ENCODE measurements around the gene PPP1CA.
A peak's percentile ranks its signal among the peaks of the same experiment; 100 is the strongest.

The PPP1CA gene

DNA sequence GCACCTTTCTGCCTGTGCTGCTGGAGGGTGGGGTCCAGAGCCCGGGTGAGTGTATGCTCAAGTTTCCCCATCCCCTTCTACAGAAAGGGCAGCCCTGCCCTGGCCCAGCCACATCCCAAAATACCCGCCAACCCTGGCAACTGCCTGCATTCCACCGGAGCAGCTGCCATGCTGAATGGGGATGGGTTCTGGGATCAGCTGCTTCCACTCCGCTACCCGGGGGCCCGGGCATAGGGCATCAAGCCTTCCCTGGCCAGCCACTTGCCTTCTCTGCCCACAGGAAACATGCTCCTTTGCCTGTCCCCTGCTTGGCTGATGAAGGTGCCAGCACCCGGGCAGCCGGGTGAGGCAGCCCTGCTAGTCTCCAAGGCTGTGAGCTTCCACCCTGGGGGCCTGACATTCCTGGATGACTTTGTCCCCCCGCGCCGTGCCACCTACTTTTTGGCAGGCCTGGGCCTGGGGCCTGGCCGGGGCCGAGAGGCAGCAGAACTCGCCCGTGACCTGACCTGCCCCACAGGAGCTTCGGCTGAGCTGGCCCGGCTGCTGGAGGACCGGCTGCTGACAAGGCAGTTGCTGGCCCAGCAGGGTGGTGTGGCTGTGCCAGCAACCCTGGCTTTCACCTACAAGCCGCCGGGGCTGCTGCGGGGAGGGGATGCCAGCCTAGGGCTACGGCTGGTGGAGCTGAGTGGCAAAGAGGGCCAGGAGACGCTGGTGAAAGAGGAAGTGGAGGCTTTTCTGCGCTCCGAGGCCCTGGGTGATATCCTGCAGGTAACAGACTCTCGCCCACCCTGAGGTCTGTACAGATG, 17.0 kb upstream of the PPP1CA start:
- DNase-seq: peak in 1 of 51 donors; percentile 27

DNA sequence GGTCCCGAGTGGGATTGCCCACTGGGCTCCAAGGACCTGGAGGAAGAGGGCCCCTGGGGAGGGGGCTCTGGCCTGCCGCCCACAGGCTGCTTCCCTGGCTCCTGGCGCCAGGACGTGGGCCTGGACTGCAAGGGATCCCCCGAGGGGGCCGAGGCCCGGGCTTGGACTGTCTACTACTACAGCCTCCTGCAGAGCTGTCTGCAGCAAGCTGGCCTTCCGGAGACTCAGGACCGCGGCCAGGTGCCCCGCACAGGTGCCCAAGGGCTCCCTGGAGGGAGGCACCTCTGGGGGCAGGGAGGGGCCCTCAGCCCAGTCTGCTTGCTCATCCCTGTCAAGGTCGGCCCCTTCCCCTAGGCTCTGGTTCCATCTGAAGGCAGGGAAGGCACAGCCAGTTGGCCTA, 15.8 kb upstream of the PPP1CA start:
- no peak for DNase-seq

DNA sequence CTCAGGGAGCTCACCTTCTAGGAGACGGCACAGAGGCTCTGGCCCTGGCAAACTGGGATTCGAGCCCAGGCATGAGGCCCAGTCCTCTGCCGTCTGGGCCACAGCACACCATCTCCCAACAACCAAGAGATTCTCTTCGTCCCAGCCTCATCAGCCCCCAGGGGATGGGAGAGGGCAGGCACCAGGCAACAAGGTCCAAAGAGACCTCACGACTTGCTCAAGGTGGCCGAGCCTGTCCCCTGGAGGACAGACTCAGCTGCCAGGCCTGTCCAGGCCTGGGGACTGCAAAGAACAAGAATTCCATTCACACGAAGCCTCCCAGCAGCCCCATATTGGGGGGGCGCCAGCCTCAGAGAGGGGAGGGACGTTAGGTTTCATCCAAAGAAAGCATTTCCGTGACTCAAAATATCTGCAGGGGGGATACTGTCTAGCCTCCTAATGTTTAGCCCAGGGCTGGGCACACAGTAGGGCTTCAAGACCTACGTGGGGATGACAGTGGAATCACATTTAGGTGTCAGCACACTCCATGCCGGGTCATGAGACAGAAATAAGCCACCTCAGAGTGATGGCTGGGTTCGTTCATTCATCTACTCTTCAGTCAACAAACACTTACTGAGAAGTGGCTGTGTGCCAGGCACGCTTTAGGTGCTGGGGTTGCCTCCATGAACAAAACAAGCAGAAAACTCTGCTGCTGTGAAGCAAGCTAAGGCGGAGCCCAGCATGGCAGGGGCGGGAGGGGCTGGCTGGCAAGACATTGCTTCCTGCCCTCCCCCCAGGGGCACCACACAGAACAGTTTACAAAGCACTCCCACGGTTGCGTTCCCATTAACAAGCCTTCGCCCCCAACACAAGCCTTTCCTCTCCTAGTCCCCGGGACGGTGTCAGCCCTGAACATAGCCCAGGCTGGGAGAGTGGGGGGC, 15.0 kb upstream of the PPP1CA start:
- DNase-seq: peak in 13 of 51 donors; percentile 14 to 39 (median 28)

DNA sequence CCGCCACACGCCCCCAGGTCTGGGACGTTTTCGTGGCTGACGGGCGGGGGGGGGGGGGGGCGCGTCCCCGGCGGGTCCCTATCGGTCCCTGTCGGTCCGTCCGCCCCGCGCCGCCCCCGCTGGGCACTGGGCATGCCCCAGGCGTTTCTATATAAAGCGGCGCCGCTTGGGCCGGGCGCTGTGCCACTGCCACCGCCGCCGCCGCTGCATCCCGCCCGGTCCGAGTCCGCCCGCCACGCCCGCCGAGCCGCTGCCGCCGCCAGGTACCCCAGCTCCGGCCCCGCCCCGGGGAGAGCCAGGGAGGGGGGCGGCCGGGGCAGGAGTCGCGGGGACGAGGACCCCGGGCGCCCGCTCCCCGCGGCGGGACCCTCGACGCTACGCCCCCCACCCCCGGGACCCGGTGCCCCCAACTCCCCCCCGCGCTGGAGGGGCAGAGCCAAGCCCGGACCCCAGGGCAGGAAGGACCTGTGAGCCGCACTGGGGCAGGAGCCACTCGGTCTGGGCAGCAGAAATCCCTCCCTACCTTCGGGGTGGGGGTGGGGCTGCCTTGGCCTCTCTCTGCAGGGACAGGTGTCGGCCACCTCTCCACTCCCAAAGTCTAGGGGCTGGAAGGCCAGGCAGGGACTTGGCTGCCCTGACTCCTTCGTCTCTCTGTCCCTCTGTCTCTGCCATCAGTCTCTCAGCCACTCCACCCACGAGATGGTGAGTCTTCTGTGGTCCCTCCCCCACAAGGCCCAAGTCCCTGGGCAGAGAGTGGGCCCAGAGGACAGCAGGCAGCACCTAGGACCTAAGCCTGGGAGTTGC, 14.0 kb upstream of the PPP1CA start, which contains the start of gene CARNS1:
CARNS1 (plus strand) TSS at position 178 of the 804 bp plus-strand sequence; CDS start at position 700, 522 bp downstream.
- peak in 30 of 51 donors; percentile 24 to 84 (median 72) for DNase-seq

DNA sequence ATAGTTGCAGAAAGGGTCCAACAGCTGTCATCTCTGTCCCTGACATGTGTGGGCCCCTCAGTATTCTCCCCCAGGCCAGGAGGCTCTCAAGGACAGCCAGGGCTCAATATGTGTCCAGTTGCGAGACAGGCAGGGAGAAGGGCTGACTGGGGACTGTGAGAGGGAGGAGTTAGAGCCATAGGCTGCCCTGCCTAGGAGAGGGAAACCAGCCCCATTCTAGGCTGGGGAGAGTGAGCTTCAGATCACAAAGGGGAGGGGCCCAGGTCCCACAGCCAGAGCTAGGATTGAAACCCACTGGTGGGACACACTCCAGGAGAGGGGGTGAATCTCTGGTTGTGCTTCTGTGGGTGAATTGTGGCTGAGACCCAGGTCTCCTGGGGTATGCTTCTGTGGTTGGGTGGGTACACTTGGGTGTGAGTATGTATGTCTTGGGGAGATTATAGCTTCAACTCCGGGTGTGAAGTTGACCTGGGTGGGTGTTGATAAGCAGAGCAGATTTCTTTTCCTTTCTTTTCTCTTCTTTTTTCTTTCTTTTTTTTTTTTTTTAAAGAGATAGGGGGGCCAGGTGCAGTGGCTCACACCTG, 11.7 kb upstream of the PPP1CA start:
- peak in 1 of 51 donors; percentile 43 for DNase-seq

DNA sequence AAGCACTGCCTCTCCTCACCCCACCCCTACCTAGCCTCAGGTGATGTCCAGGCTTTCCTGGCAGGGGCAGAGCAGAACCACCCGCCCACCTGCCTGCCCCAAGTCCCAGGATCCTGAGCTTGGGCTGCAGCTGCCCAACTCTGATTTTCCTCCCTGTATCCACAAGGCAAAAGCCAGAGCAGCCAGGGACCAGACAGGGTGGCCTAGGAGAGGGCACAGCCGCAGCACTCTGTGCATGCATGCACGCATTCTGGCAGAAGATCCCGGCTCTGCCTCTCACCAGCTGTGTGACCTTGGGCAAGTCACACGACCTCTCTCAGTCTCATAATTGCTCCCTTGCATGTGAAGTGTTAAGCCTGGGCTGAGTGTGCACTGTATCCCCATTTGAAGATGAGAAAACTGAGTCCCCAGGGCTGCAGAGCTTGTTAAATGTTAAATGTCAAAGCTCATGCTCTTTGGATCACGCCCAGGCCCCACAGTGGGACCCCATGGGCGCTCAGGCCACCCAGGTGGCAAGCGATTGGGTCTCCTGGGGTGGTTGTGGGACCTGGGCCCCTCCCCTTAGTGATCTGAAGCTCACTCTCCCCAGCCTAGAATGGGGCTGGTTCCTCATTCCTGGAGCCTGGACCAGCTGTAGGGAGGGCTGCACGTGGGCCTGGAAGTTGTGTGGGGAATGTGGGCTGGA, 11.0 kb upstream of the PPP1CA start:
- DNase-seq: no peak

DNA sequence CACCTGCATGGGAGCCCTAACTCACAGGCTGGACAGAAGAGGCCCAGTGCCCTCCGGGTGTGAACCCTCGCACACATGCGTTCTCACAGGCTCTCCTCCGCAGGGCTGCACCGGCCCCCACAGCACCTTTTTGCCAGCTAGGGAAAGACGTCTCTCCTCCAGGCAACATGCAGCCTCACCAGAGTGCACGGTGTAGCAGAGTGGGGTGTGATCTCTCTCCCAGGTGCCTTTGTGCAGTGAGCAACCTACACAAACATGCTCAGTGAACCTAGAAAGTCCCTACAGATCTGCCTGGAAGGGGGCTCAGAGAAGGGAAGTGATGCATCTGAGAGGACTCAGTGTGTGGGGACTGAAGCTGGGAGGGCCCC, 10.1 kb upstream of the PPP1CA start:
- DNase-seq: peak in 1 of 51 donors; percentile 24

DNA sequence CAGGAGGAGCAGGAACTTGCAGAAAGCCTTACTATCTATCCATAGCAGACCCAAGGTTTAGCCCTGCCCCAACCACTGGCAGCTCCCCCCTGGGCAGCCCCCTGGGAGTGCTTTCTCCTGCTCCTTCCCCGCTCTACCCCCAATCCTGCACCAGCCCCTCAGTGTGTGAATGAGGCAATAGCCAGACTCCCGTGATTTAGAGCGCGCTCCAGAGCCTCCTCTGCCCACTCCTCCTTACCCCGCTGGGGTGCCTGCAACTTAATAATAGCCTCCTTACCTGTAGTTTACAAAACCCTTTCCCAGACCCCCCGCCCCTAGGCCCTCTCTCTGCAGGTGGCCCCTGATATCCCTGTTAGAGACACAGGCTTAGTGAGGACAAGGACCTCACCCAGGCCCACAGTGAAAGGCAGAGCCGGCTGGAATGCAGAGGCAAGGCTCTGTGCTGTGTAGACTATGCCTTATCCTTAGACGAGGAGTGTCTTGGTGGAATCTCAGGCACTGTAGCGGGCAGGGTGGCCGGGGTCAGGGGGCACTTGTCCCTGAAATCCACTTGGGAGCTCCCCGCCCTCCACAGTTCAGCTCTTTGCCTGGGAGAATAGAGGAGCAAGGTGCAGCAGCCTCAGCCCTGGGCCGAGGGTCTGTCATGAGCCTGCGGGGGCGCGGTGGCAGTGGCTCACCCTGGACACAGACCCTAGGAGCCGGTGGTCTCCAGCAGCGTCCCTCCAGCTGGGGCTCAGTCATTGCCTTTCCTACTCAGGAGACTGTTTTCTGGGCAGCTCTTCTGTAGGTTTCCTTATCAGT, 9.5 kb upstream of the PPP1CA start:
- no peak for DNase-seq

DNA sequence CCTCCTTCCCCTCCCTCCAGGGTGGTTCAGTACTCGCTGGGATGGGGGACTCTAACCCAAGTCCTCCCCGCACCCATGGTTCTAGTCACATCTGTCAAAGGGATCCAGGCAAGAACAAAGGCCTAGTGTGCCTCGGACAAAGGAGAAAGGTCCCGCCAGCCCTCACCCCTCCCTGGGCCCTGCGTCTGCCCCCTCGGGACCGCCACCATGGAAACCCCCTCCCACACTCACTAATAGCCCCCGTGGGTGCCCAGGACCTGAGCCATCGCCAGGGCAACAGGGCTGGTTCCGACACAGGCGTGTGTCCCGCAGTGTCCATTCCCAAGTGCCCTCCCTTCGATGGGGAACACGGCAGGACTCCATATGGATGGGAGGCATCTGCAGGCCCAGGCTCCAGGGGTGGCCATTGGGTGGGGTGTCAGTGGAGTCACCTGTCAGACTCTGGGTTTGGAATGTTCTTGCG, 8.7 kb upstream of the PPP1CA start:
- DNase-seq: peak in 44 of 51 donors; percentile 18 to 93 (median 70)

DNA sequence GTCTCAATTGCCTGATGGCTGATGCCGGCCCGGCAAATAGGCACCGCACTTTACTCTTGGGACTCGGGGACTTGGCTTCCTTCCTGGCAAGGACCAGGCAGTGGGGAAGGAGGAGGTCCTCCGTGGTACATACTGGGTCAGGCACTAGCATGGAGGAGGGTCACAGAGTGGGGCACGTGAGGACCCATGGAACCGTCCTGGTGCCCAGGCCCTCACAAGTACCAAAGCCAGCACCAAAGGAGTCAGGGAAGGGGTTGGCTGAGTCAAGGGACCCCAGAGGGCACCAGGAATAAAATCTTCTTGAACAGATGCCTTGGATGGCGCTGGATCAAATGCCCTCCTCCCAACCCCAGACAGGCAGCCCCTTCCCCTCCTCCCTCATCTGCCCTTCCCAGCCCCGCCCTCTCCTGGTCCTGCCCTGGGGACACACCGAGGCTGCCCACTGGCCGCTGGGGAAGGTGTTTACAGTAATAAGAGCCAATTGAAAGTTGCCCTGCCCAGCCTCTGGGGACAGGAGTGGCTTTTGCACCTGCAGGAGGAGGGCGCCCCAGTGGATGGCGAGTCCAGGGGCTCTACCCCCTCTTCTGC, 8.2 kb upstream of the PPP1CA start:
- DNase-seq: peak in 3 of 51 donors; percentile 59 to 67 (median 62)

DNA sequence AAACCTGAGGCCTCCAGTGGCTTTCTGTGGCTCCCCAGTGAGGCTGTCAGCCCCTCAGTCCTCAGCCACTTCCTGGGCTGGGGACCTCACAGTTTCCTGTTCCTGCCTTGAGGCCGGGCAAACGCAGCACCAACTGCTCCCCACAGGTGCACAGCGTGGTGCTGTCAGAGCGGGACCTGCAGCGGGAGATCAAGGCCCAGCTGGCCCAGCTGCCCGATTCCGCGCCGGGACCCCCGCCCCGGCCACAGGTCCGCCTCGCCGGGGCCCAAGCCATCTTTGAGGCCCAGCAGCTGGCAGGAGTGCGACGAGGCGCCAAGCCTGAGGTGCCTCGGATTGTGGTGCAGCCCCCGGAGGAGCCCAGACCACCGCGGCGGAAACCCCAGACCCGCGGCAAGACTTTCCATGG, 7.6 kb upstream of the PPP1CA start:
- DNase-seq: no peak

DNA sequence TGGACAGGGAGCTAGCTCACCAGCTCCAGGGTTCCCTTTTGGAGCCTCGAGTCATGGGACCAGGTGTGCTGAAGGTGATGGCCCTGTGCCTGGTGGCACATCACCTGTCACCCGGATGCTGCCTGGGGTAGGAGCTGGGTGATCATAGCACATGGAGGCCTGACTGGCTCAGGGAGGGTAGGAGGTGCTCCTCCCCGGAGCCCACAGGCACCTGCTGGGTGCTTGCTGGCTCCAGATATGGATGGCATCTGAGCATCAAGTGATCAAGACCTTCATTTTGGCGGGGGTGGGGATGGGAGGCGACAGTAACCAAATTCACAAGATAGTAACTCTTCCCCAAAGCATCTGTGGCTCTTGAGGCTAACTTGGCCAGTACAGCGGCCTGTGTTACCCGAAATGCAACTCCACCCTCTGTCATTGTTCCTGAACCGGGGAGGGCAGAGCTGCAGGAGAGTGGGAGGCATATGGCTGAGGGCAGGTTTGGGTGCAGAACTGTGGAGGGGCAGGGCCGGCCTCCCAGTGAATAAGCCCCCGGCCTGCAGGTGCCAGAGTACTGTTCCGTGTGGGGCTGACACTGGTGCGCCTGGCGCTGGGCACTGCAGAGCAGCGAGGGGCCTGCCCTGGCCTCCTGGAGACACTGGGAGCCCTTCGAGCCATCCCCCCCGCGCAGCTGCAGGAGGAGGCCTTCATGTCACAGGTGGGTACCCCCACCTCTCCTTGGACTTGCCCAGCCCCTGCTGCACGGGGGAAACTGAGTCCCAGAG, 7.0 kb upstream of the PPP1CA start:
- DNase-seq: no peak

DNA sequence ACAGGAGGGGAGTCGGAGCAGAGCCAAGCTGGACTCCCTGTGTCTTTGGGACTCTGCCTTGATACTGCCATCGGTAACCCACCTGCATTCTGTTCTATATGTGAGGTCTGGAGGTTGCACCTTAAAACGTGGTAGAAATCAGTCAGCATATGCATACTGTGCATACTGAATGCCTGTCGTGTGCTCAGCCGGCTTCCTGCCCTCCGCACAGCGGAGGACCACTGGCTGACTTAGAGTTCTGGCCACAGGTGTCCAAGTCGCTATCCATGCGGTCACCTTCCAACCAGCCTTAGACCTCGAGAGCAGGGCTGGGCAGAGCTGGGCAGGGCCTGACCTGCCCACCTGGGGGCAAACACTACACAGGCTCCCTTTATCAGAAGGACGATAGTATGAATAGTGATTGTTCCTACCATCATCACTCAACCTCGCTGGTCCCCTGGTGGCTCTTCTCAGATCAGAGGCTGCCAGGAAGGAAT, 6.1 kb upstream of the PPP1CA start:
- no peak for DNase-seq

DNA sequence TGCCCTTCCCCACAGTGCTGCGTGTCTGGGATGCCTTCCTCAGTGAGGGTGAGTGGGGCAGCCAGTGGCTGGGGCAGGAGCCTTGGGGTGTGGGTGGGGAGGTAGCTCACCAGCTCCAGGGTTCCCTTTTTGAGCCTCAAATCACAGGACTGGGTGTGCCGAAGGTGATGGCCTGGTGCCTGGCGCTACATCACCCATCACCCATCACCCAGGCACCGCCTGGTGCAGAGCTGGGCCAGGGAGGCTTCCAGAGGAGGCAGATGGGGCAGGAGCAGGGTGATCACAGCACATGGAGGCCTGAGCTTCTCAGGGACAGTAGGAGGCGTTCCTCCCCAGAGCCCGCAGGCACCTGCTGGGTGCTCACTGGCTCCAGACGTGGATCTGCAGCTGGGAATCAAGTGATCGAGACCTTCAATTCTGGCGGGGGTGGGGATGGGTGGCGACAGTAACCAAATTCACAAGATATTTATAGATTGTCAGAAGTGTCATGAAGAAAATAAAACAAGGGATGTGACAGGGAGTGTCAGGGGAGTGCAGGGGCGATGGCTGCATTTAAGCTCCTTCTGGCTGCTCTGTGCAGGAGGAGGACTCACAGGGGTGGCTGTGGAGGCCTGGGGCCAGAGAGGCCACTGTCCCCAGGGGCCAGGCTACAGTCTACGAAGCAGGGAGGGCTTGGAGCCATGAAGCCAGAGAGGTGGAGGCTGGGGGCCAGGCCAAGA, 5.5 kb upstream of the PPP1CA start:
- peak in 26 of 51 donors; percentile 18 to 69 (median 38) for DNase-seq

DNA sequence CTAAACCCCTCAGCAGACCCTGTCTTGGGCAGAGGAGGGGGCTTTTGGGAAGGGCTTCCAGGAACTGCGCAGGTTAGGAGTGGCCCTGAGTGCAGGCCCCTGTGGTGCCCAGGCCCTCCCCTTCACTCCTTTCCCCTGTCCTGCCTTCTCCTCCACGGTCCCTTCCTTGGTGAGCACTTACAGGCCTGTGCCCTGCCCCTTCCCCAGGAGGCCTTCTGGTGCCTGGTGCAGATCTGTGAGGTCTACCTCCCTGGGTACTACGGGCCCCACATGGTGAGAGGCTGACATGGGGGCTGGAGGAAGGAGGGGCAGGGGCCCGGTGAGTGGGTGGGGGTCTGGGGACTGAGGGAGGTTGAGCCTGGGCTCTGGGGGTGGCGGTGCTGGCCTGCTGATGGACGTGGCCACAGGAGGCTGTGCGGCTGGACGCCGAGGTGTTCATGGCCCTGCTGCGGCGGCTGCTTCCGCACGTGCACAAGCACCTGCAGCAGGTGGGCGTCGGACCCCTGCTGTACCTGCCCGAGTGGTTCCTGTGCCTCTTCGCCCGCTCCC, 4.8 kb upstream of the PPP1CA start:
- DNase-seq: no peak

DNA sequence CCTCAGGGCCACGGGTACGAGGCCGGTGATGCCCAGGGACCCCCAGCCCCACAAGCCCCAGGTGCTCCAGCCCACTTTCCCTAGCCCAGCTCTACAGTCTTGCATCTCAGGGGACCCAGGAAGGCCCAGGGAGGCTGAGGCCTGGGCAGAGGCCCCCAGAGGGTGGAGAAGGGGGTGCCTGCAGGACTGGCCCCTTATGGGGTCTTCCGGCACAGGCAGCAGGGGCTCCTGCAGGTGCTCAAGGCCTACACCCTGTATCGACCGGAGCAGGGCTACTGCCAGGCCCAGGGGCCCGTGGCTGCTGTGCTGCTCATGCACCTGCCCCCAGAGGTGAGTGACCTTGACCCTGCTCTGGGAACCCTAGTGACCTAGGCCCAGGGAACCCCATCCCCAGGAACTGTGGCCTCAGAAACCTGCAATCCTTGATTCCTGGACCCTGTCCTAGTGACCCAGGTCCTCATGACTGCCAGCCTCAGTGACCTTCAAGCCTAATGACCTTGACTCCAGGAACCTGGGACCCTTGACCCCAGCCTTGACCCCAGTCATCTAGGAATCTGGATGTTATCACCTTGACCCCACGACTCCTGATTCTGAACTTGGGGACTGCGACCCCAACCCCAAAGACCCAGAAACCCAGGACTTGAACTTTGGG, 4.2 kb upstream of the PPP1CA start:
- DNase-seq: no peak

DNA sequence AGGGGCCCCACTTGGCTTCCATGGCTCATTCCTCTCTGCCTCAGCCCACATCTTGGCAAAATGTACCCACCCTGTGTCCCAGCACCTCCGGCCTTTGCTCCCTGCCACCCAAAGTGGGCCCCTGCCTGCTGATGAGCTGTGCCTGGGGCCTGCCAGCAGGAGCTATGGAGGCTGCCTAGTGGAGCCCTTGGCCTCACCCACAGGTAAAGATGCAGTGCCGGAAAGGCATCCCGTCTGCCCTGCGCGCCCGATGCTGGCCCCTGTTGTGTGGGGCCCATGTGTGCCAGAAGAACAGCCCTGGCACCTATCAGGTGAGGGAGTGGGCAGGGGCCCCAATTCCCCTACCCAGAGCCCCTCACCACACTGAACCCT, 3.5 kb upstream of the PPP1CA start:
- DNase-seq: no peak
